Non-pigmented ciliary epithelial cell (primary cell): ENCODE results near the gene LAT.
"Not testable (repeated sequence)": the region's sequence is repeated elsewhere in the genome, so short reads cannot be mapped to it uniquely, and the experiment has no call there.

Source experiments
- DNase-seq: peaks from one replicate; pipeline ENCODE4 v3.0.0-alpha.2; 2010; ENCODE audit warnings: low read depth

LAT gene

DNA sequence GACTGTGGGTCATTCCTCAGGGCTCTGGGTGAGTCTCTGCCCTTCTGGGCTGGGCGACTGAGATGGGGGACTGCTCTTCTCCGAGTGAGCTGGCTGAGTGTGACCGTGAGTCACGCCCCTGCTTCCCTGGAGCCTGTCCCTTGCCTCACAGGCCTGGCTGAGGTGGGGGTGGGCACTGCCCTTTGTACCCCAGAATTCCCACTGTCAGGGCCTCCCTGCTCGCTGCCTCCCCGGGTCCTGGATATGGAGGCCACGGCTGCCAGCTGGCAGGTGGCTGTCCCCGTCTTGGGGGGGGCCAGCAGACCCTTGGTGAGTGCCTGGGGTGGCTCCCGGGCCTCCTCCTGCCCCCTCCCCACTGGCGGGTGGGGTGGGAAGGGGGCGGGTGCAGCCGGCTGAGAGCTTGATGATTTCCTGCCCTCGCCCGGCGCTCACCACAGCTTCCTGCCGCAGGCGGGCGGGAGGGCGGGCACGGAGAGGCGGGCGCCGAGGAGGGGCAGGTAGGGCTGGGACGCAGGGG is at the start of gene LAT:
Gene LAT (plus strand): TSS at position 434 of the 517 bp plus-strand sequence. CDS start 366 bp downstream, outside the sequence.
- no peak for DNase-seq

- no peak for DNase-seq
These were observed 49.5 kb upstream of the LAT start for GRCh38 chr16:28935346-28935745.

DNA sequence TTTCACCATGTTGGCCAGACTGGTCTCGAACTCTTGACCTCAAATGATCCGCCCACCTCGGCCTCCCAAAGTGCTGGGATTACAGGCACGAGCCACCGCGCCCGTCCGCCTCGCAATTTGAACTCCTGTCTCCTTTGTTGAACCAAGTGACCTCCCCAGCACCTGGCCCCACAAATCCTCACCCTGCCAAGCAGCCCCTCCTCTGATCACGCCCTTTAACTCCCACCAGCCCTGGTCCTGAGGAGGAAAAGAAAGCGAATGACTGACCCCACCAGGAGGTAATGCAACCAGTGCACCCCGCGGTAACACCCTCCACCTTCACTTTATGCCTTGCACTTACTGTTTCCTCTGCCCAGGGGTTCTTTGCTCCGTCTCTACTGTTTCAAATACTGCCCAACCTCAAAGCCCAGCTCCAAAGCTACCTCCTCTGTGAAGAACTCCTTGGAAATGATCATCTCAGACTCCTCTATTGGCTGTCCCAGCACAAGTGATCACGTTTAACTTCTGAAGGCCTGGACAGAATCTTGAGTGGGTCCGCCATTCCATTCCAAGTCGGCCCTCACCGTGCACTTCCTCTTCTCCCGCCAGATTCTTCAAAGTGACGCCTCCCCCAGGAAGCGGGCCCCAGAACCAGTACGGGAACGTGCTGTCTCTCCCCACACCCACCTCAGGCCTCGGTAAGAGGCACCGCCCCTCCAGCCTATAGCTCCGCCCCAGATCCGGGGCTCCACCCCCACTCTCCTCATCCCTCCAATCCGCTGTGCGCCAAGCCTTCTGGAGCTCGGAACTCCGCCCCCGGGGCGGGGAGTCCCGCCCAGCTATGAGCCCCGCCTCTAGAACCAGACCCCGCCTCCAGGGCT is 48.7 kb upstream of the LAT start:
- DNase-seq = no peak

DNA sequence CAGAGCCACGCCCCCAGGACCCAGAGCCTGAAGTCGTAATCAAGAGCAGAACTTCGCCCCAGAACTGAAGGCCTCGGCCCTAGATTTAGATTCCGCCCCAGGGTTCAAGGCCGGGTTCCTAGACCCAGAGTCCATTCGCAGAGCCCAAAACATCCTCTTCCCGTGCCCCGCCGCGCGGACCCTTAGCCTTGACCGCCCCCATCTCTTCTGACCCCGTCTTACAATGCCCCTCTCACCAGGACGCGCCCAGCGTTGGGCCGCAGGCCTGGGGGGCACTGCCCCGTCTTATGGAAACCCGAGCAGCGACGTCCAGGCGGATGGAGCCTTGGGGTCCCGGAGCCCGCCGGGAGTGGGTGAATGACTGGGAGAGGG is 48.1 kb upstream of the LAT start:
- DNase-seq = no peak

- DNase-seq = no peak
These were observed 47.5 kb upstream of the LAT start for GRCh38 chr16:28937222-28937876.

- DNase-seq = no peak
These were observed 46.1 kb upstream of the LAT start for GRCh38 chr16:28938721-28939120.

DNA sequence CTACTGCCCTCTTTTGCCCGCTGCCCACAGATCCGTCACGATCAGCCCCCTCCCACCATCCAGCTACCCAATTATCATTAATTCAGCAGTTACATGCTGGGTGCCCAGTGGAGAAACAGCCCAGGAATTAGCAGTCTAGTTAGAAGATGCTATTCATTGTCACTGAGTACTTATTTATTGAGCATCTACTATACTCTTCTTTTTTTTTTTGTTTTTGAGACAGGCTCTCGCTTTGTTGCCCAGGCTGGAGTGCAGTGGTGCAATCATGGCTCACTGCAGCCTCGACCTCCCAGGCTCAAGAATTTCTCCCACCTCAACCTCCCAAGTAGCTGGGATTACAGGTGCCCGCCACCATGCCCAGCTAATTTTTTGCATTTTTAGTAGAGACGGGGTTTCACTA is 45.0 kb upstream of the LAT start:
- not testable (repeated sequence) for DNase-seq

DNA sequence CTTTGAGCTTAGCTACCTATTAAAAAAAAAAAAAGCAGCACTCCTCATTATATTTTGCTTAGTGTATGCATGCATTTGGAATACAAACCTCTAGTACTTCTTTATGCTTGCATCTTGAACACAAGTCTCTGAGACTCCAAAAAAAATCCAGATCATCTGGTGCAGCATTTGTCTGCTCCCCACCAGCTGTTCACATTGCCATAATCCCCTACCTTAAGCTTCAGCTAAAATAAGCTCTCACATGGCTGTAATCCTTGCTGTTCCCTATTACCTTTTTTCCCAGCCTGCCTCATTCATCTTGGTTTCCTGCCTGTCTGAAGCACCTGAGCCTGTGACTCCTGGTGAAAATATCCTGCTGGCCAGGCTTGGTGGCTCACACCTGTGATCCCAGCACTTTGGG is 41.6 kb upstream of the LAT start:
- DNase-seq = no peak

DNA sequence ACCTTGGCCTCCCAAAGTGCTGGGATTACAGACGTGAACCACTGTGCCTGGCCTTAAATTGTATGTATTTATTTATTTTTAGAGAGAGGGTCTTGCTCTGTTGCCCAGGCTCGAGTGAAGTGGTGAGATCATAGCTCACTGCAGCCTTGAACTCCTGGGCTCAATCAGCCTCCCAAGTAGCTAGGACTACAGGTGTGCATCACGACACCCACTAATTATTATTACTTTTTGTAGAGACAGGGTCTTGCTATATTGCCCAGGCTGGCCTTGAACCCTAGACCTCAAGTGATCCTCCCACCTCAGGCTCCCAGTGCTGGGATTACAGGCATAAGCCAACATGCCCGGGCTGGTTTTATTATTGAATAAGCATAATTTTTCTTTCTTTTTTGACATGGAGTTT is 38.2 kb upstream of the LAT start:
- no peak for DNase-seq

DNA sequence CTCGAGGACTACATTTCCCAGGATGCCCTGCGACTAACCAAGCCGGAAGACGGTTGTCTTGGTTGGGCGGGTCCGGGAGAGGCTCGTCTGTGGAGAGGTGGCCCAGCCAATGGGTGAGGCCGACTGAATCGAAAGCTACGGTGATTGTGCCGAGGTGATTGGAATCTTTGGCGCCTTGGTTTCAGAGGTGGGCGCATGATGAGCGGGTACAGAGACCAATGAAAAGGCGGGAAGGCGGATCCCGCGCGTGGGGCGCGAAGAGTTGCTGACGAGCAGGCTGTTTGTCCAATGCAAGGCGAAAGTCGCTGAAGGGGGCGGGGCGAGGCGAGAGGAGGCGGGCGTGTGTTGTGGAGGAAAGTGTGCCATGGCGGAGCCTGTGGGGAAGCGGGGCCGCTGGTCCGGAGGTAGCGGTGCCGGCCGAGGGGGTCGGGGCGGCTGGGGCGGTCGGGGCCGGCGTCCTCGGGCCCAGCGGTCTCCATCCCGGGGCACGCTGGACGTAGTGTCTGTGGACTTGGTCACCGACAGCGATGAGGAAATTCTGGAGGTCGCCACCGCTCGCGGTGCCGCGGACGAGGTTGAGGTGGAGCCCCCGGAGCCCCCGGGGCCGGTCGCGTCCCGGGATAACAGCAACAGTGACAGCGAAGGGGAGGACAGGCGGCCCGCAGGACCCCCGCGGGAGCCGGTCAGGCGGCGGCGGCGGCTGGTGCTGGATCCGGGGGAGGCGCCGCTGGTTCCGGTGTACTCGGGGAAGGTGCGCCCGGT is 34.0 kb upstream of the LAT start, which contains the start of gene NFATC2IP:
Gene NFATC2IP (plus strand): TSS at position 290 of the 762 bp plus-strand sequence. CDS start 75 bp downstream, at position 365.
- peak; percentile 99 for DNase-seq

DNA sequence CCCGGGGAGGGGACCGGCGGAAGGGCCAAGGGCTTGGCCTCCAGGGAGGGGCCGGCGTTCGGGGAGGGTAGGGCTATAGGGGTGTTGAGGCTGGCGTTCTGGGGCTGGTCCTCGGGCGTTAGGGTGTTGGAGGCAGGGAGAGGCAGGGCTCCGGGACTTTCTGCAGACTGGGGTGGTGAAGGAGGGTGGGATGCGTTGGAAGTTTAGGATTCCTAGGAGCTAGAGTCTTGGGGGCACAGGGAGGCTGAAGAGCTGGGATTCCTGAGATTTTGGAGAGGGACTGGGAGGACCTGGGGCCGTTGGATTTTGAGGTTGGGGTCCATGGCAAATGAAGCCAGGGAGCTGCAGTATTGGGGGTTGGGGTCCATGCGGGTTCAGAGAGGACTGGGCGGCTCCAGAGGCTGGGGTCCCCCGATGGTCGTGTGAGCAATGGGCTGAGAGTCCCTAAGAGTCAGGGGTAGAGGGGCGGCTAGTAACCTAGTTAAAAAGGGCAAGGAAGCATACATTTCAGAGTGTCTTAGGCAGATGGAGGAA is 33.4 kb upstream of the LAT start:
- no peak for DNase-seq

GRCh38 chr16:28958216-28958615 is 26.6 kb upstream of the LAT start:
- no peak for DNase-seq

DNA sequence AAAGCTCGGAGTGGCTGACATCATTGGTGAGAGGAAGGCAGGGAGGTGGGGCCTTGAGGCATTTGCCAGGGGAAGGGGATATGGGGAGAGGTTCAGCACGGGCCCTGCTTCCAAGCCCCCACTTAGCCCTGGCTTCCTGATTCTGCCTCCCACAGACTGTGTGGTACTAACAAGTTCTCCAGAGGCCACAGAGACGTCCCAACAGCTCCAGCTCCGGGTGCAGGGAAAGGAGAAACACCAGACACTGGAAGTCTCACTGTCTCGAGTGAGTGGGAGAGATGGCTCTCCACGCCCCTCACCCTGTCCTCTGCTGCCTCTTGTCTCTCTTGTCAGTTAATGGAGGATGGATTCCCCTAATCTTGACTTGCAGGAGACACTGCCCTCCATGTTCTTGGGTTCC is 26.0 kb upstream of the LAT start:
- DNase-seq = no peak

DNA sequence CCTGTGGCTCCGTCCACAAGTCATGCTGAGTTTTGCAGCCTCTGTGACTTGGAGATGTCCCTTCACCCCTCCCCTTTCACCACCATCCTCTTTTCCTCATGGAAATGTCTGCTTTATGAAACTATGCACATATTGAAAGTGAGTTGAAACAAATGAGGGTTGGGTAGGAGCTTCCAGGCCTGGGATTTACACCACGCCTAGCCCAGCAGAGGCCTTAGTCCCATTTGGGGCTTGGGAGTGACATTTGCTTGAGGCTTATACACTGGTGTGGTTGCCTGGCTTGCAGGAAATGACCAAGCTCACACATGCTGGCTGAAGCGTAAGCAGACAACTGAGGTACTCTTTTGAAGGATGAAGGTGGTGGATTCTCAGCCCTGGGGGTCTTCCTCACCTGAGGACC is 20.8 kb upstream of the LAT start:
- DNase-seq = no peak

DNA sequence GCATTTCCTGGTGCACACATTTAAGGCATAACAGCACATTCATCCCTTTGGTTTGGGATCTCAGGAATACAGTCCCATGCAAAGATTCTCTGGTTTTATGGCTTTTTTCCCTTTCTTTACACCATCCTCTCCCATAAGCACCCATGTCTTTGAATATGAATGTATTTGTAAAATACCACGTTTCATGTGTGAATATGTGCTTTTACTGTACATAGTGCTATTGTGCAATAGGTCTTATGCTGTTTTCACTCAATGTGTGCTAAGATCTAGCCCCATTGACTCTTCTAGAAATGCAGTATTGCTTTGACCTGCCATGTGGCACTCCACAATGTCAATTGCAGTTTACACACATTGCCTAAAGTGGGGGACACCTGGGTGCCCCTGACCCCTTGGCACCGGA is 20.4 kb upstream of the LAT start:
- no peak for DNase-seq

DNA sequence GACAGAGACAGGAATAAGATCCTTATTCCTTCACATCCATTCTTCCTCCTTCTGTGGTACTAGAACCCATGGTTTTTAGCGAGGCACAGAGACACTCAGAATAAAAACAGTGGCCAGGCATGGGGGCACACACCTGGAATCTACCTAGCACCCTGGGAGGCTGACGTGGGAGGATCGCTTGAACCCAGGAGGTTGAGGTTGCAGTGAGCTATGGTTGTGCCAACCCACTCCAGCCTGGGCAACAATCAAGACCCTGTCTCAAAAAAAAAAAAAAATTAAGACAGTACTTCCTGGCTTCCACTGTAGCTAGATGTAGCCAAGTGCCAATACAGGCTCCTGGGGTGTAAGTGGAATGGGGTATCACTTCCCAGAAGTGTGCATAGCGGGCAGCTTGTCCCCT is 17.7 kb upstream of the LAT start:
- DNase-seq = no peak

DNA sequence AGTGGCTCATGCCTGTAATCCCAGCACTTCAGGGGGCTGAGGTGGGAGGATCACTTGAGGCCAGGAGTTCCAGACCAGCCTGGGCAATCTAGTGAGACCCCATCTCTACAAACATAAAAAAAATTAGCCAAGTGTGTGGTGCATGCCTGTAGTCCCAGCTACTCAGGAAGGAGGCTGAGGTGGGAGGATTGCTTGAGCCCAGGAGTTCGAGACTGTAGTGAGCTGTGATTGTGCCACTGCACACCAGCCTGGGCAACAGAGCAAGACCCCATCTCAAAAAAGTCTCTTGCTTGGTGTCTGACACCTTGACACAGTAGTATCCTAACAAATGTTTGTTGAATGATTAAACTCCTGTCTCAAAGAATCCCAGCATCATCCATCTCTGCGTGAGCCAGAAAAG is 15.2 kb upstream of the LAT start:
- not testable (repeated sequence) for DNase-seq

GRCh38 chr16:28974007-28974436 is 10.8 kb upstream of the LAT start:
- DNase-seq = peak; percentile 11

- peak; percentile 88 for DNase-seq
These were observed 10.3 kb upstream of the LAT start, which contains the start of gene SPNS1 for GRCh38 chr16:28974437-28975157. Gene SPNS1, plus strand, starts transcription at chr16:28974778. Its CDS starts 374 bp downstream, at chr16:28975152.

GRCh38 chr16:28975158-28975599 is 9.7 kb upstream of the LAT start:
- DNase-seq = no peak
